Fibroblast of skin of left quadriceps (primary cell): ENCODE data around the gene PRND.
"Not testable (repeated sequence)": the region's sequence is repeated elsewhere in the genome, so short reads cannot be mapped to it uniquely, and the experiment has no call there.

ENCODE experiments used
- DNase-seq, 2 experiments: peaks; one replicate each; pipeline ENCODE4 v3.0.0-alpha.2; 2013; ENCODE audit warnings: low read depth in 2 of 2

PRND gene

GRCh38 chr20:4708856-4709255, 12.9 kb upstream of the PRND start:
- no peak for DNase-seq

GRCh38 chr20:4709261-4710105, 12.2 kb upstream of the PRND start:
- no peak for DNase-seq

GRCh38 chr20:4710106-4710475, 11.6 kb upstream of the PRND start:
- no peak for DNase-seq

GRCh38 chr20:4711511-4711910, 10.2 kb upstream of the PRND start:
- DNase-seq, result no peak

GRCh38 chr20:4713401-4713800, 8.3 kb upstream of the PRND start:
- no peak for DNase-seq

GRCh38 chr20:4714818-4715217, 6.9 kb upstream of the PRND start:
- DNase-seq, result no peak

- DNase-seq, result no peak
These were observed 3.7 kb upstream of the PRND start for GRCh38 chr20:4717816-4718570.

- DNase-seq, result no peak
These were observed 2.5 kb upstream of the PRND start for GRCh38 chr20:4719190-4719589.

GRCh38 chr20:4720041-4720976, 1.4 kb upstream of the PRND start:
- DNase-seq, result peak; percentile 56 to 60

GRCh38 chr20:4720977-4721349, 746 bp upstream of the PRND start:
- no peak for DNase-seq

GRCh38 chr20:4722571-4722970, 862 bp downstream of the PRND start:
- no peak for DNase-seq

- DNase-seq, result no peak
These were observed 1.3 kb downstream of the PRND start for GRCh38 chr20:4722993-4723392.

- DNase-seq, result not testable (repeated sequence)
These were observed 1.8 kb downstream of the PRND start for GRCh38 chr20:4723553-4723952.

- DNase-seq, result no peak
These were observed 3.0 kb downstream of the PRND start for GRCh38 chr20:4724459-4725262.

- no peak for DNase-seq
These were observed 3.5 kb downstream of the PRND start for GRCh38 chr20:4725263-4725550.

- DNase-seq, result peak; percentile 55 to 67
These were observed 5.1 kb downstream of the PRND start for GRCh38 chr20:4726710-4727397.

GRCh38 chr20:4728120-4728760, 6.5 kb downstream of the PRND start:
- DNase-seq, result peak in 1 of 2 experiments; percentile 15

GRCh38 chr20:4729265-4729664, 7.6 kb downstream of the PRND start:
- no peak for DNase-seq

GRCh38 chr20:4730780-4731179, 9.1 kb downstream of the PRND start:
- DNase-seq, result no peak

- no peak for DNase-seq
These were observed 15.2 kb downstream of the PRND start for GRCh38 chr20:4736875-4737274.
